Activated naive CD4-positive, alpha-beta T cell treated with anti-CD3 and anti-CD28 coated beads for 36 hours (primary cell): ENCODE measurements around the gene S100G. TPM values are rescaled to one million over a fixed set of nuclear protein-coding genes. Genes with fewer than 3 reads are reported as not detected.

Source experiments
- CTCF ChIA-PET: fragments of 350-600 bp; sonication (Branson Sonifier 250); formaldehyde crosslinking; loops from one replicate; lab custom pipeline; 2021; ENCODE audit warnings: antibody characterized with exemption; lab: Charles Lee
- DNase-seq: peaks from one replicate; pipeline ENCODE4 v3.0.0-alpha.2; 2020
- H3K27ac Mint-ChIP-seq: one replicate; pipeline ENCODE4 v1.8.0; 2021; ENCODE audit warnings: mild to moderate bottlenecking, mixed read lengths
- H3K27me3 Mint-ChIP-seq: one replicate; pipeline ENCODE4 v1.8.0; 2021; ENCODE audit warnings: low read depth, mixed read lengths
- H3K36me3 Mint-ChIP-seq: one replicate; pipeline ENCODE4 v1.8.0; 2021; ENCODE audit warnings: low read depth, mixed read lengths
- H3K4me1 Mint-ChIP-seq: one replicate; pipeline ENCODE4 v1.8.0; 2021; ENCODE audit warnings: low read depth, mixed read lengths
- H3K4me3 Mint-ChIP-seq: one replicate; pipeline ENCODE4 v1.8.0; 2021; ENCODE audit warnings: mild to moderate bottlenecking, moderate library complexity, mixed read lengths
- H3K9me3 Mint-ChIP-seq: one replicate; pipeline ENCODE4 v1.8.0; 2021; ENCODE audit warnings: mixed read lengths
- intact Hi-C: fragments of 100-400 bp; cut with micrococcal nuclease; formaldehyde crosslinking; loops from one replicate; pipeline ENCODE4 v1.15.1; 2023
- microRNA-seq: library from miRNA; unstranded; fragments of <30 nt; microRNA quantifications from one replicate; pipeline ENCODE4 v1.2.0, GENCODE V29; 2022; ENCODE audit warnings: borderline microRNAs expressed, borderline replicate concordance
- total RNA-seq, 2 experiments: library from RNA; stranded (reverse); gene quantifications; one replicate each; pipeline ENCODE4 v1.2.3, GENCODE V29; 2021

S100G gene
- total RNA-seq, 2 experiments from 2014 or later = not detected

DNA sequence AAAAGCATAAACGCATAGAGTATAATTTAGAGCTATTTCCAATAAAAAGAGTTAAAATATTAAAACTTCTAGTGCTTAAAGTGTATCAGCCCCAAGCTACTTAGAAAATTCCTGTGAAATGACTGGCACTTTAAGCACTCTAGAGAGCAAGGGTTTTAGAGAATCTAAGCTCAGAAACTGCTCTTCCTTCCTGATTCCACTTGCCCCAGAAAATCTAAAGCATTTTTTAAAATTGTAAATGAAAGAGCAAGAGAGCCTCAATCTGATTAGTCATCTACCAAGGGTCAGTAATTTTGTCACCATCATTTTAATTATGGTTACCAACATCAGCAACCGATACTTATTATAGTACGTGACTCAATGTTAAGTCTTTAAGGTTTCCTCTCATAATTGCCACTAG, 37.6 kb downstream of the S100G start:
- Mint-ChIP-seq H3K36me3 (no peaks in the 10 kb centered on the region), H3K4me3 (no peak overlapping the region), H3K9me3 (no peaks in the 10 kb centered on the region), H3K27me3 (no peaks in the 10 kb centered on the region), H3K27ac (no peak overlapping the region), H3K4me1 (no peaks in the 10 kb centered on the region)
- no peak for DNase-seq
- CTCF ChIA-PET = interaction anchor here (0.8 kb wide), 1 partner anchor 14 kb away, joined by 6 read pairs; no protein-coding TSS in a partner anchor
- intact Hi-C loops = no loop called here

GRCh38 chrX:16695079-16695676, 45.2 kb downstream of the S100G start:
- H3K4me1 Mint-ChIP-seq = no peaks in the 10 kb centered on the region
- no peak overlapping the region for H3K27ac Mint-ChIP-seq
- no peak overlapping the region for H3K4me3 Mint-ChIP-seq
- peak; percentile 74 for DNase-seq
- CTCF ChIA-PET = interaction anchor here (0.7 to 1.4 kb wide), 3 partner anchors 256 to 417 kb away, joined by 3 to 5 read pairs (median 3); no protein-coding TSS in a partner anchor
- intact Hi-C loops = loop anchor here (1.0 to 10.0 kb wide), 5 partner anchors 259 to 1200 kb away; partner anchors contain the start of genes GRPR and PIR
- H3K27me3 Mint-ChIP-seq = no peaks in the 10 kb centered on the region
- no peaks in the 10 kb centered on the region for H3K9me3 Mint-ChIP-seq
- H3K36me3 Mint-ChIP-seq = no peaks in the 10 kb centered on the region

GRCh38 chrX:16696956-16697355, 47.0 kb downstream of the S100G start:
- H3K27me3 Mint-ChIP-seq = no peaks in the 10 kb centered on the region
- H3K27ac Mint-ChIP-seq = no peak overlapping the region
- intact Hi-C loops = loop anchor here (10.0 kb wide), 3 partner anchors 422 to 1202 kb away; partner anchors contain the start of gene PIR
- CTCF ChIA-PET = interaction anchor here (1.6 kb wide), 1 partner anchor 250 kb away, joined by 3 read pairs; no protein-coding TSS in a partner anchor
- H3K9me3 Mint-ChIP-seq = no peaks in the 10 kb centered on the region
- H3K36me3 Mint-ChIP-seq = no peaks in the 10 kb centered on the region
- H3K4me3 Mint-ChIP-seq = no peak overlapping the region
- no peak for DNase-seq
- H3K4me1 Mint-ChIP-seq = no peaks in the 10 kb centered on the region

GRCh38 chrX:16699389-16699788, 49.4 kb downstream of the S100G start:
- Mint-ChIP-seq H3K27me3 (no peaks in the 10 kb centered on the region), H3K4me3 (no peak overlapping the region), H3K9me3 (no peaks in the 10 kb centered on the region), H3K4me1 (no peaks in the 10 kb centered on the region), H3K27ac (no peak overlapping the region), H3K36me3 (no peaks in the 10 kb centered on the region)
- DNase-seq = no peak
- intact Hi-C loops = loop anchor here (10.0 kb wide), 3 partner anchors 425 to 1205 kb away; partner anchors contain the start of gene PIR
- CTCF ChIA-PET = interaction anchor here (0.7 kb wide), 1 partner anchor 875 kb away, joined by 4 read pairs; no protein-coding TSS in a partner anchor

- H3K27me3 Mint-ChIP-seq = no peaks in the 10 kb centered on the region
- H3K9me3 Mint-ChIP-seq = no peaks in the 10 kb centered on the region
Observed at GRCh38 chrX:16700734-16701133, 50.8 kb downstream of the S100G start.

DNA sequence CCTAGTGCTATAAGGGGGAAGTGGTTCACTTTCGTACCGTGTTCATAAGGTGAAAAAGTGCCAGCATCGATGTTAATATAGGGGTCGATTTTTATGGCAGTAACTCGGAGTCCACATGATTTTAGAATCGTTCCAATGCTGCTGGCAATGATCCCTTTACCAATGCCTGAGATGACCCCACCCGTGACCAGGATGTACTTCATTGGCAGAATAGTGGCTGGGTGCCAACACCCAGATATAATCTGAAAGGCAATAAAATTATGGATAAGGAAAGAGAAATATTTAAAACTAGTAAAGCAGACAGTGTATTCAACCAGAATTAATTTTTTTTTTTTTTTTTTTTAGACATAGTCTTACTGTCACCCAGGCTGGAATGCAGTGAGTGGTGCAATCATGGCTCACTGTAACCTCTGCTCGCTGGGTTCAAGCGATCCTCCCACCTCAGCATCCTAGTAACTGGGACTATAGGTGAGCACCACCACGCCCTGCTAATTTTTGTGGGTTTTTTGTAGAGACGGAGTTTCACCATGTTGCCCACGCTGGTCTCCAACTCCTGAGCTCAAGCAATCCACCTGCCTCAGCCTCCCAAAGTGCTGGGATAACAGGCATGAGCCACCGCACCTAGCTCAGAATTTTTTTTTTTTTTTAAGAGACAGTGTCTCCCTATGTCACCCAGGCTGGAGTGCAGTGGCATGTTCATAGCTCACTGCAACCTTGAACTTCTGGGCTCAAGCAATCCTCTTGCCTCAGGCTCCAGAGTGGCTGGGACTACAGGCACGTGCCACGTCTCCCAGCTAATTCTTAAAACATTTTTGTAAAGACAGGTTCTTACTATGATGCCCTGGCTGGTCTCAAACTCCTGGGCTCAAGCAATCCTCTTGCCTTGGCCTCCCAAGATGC, 53.0 kb downstream of the S100G start:
- intact Hi-C loops = no loop called here
- Mint-ChIP-seq H3K27ac (no peak overlapping the region), H3K36me3 (no peaks in the 10 kb centered on the region), H3K4me3 (no peak overlapping the region), H3K4me1 (no peaks in the 10 kb centered on the region), H3K27me3 (no peaks in the 10 kb centered on the region), H3K9me3 (no peaks in the 10 kb centered on the region)
- CTCF ChIA-PET = interaction anchor here (0.6 to 0.7 kb wide), 3 partner anchors 19 to 229 kb away, joined by 3 to 4 read pairs (median 3); no protein-coding TSS in a partner anchor
- DNase-seq = no peak

More at GRCh38 chrX:16700734-16701133, 50.8 kb downstream of the S100G start:
- intact Hi-C loops = no loop called here
- H3K36me3 Mint-ChIP-seq = no peaks in the 10 kb centered on the region
- CTCF ChIA-PET = no interaction called here
- H3K27ac Mint-ChIP-seq = no peak overlapping the region
- no peak for DNase-seq
- no peaks in the 10 kb centered on the region for H3K4me1 Mint-ChIP-seq
- no peak overlapping the region for H3K4me3 Mint-ChIP-seq

Small RNA genes lying within 50 kb of the gene (microRNA-seq; reads per million reads assigned to microRNA genes)
- not detected for gene MIR548AM

Other genes with a start within 250 kb of the S100G start
- 1 to 10 TPM; 5.6 to 6.8 TPM for gene CTPS2, start 62.5 kb downstream of the S100G start, total RNA-seq
- 10 to 100 TPM; 17.1 to 18.9 TPM for gene SYAP1, start 69.5 kb downstream of the S100G start, total RNA-seq
- gene TXLNG, start 136.3 kb downstream of the S100G start, total RNA-seq = 10 to 100 TPM; 11.8 to 12.3 TPM
- 100 to 1,000 TPM; 213 to 228 TPM for gene RBBP7, start 220.2 kb downstream of the S100G start, total RNA-seq